ENCODE results near the gene HES2. TPM values are rescaled to one million over a fixed set of nuclear protein-coding genes. Genes with fewer than 3 reads are reported as not detected.
"Not testable (repeated sequence)": the region's sequence is repeated elsewhere in the genome, so short reads cannot be mapped to it uniquely, and the experiment has no call there.

Gene HES2
- total and polyA plus RNA-seq, 10 donors = 0.02 to 1.3 (median 0.24) TPM; not detected in 6

- H3K27ac ChIP-seq = no peak overlapping the region
- no peaks in the 10 kb centered on the region for H3K36me3 ChIP-seq
- intact Hi-C loops (cut with DNase I; ENCODE audit: low total_unique reads) = no loop called here
- 73 to 87% (median 75%) methylated on average over 5 of the region's 5 CpGs for WGBS, 5 donors
- no peaks in the 10 kb centered on the region for H3K4me1 ChIP-seq
- no peak overlapping the region for H3K4me3 ChIP-seq
- no peak for TF ChIP-seq POLR2A (IDR thresholded peaks at IDR 0.05)
- TF ChIP-seq, protein P1, sequence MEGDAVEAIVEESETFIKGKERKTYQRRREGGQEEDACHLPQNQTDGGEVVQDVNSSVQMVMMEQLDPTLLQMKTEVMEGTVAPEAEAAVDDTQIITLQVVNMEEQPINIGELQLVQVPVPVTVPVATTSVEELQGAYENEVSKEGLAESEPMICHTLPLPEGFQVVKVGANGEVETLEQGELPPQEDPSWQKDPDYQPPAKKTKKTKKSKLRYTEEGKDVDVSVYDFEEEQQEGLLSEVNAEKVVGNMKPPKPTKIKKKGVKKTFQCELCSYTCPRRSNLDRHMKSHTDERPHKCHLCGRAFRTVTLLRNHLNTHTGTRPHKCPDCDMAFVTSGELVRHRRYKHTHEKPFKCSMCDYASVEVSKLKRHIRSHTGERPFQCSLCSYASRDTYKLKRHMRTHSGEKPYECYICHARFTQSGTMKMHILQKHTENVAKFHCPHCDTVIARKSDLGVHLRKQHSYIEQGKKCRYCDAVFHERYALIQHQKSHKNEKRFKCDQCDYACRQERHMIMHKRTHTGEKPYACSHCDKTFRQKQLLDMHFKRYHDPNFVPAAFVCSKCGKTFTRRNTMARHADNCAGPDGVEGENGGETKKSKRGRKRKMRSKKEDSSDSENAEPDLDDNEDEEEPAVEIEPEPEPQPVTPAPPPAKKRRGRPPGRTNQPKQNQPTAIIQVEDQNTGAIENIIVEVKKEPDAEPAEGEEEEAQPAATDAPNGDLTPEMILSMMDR (IDR thresholded peaks at IDR 0.05 in 8 of 11, conservative IDR thresholded peaks at IDR 0.05 in 3 of 11) = no peak
- no peak for TF ChIP-seq POLR2AphosphoS5 (IDR thresholded peaks at IDR 0.05)
- peaks cover 0 to 51% (median 13%) of the 10 kb centered on the region in 7 donors for H3K27me3 ChIP-seq (replicated peaks in 1 of 7)
- no peak for DNase-seq
- H3K9me3 ChIP-seq = no peaks in the 10 kb centered on the region
These were observed 14.5 kb upstream of the HES2 start for GRCh38 chr1:6434186-6434585.

- DNase-seq; H3K4me3 ChIP-seq; H3K4me1 ChIP-seq; intact Hi-C loops (cut with DNase I; ENCODE audit: low total_unique reads); H3K36me3 ChIP-seq; H3K27ac ChIP-seq; H3K9me3 ChIP-seq: not testable (repeated sequence)
- WGBS, 5 donors = 60 to 74% (median 63%) methylated on average over 9 to 13 of the region's 13 CpGs
- peaks cover 0 to 51% (median 6%) of the 10 kb centered on the region in 7 donors for H3K27me3 ChIP-seq (replicated peaks in 1 of 7)
These were observed 12.2 kb upstream of the HES2 start for GRCh38 chr1:6431645-6432579.

DNA sequence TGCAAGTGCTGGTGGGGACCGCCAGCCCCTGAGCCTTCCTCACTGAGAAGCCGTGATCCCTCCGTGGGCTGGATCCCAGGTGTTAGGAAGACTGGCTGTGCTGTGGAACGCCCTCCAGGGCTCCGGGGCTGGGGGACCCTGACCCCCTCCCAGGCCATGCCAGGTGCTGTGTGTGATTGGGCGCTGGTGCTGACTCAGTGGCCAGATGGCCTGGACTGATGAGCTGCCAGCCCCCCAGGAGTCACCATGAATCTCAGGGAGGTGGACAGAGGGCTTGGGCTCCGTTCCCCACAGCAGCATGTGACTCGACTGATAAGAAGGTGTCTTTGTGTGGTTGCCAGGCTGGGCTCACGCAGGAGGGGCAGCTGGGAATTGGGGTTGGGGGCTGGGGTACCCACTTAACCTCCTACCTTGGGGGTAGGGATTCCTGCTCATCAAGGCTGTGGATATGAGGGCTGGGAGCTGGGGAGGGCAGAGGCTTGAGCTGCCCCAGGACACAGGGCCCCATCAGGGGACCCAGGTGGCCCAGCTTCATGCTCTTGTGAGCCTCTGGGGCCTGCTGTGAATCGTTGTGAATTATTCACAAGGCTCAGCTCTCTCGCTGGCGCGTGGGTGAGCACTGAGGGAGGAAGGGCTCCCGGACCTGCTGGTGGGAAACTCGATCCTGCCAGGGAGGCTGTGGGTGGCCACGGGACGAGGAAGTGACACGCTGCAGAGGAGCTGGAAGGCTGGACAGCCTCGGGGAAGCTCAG lies 10.1 kb upstream of the HES2 start:
- H3K4me1 ChIP-seq; H3K27ac ChIP-seq; H3K4me3 ChIP-seq; intact Hi-C loops (cut with DNase I; ENCODE audit: low total_unique reads); DNase-seq; H3K36me3 ChIP-seq; H3K9me3 ChIP-seq: not testable (repeated sequence)
- WGBS, 5 donors = 8 to 45% (median 36%) methylated on average over 2 to 19 of the region's 19 CpGs
- peaks cover 4 to 63% (median 24%) of the 10 kb centered on the region in 7 donors for H3K27me3 ChIP-seq (replicated peaks in 1 of 7)

- H3K27me3 ChIP-seq (replicated peaks in 1 of 7) = peaks cover 4 to 77% (median 38%) of the 10 kb centered on the region in 7 donors
- DNase-seq; H3K9me3 ChIP-seq; intact Hi-C loops (cut with DNase I; ENCODE audit: low total_unique reads); H3K27ac ChIP-seq; H3K4me3 ChIP-seq; H3K36me3 ChIP-seq: not testable (repeated sequence)
- H3K4me1 ChIP-seq = peaks cover 10 to 22% (median 20%) of the 10 kb centered on the region in 6 donors
- WGBS, 5 donors = 51 to 79% (median 70%) methylated on average over 4 to 6 of the region's 6 CpGs
These were observed 8.7 kb upstream of the HES2 start for GRCh38 chr1:6428453-6428852.

DNA sequence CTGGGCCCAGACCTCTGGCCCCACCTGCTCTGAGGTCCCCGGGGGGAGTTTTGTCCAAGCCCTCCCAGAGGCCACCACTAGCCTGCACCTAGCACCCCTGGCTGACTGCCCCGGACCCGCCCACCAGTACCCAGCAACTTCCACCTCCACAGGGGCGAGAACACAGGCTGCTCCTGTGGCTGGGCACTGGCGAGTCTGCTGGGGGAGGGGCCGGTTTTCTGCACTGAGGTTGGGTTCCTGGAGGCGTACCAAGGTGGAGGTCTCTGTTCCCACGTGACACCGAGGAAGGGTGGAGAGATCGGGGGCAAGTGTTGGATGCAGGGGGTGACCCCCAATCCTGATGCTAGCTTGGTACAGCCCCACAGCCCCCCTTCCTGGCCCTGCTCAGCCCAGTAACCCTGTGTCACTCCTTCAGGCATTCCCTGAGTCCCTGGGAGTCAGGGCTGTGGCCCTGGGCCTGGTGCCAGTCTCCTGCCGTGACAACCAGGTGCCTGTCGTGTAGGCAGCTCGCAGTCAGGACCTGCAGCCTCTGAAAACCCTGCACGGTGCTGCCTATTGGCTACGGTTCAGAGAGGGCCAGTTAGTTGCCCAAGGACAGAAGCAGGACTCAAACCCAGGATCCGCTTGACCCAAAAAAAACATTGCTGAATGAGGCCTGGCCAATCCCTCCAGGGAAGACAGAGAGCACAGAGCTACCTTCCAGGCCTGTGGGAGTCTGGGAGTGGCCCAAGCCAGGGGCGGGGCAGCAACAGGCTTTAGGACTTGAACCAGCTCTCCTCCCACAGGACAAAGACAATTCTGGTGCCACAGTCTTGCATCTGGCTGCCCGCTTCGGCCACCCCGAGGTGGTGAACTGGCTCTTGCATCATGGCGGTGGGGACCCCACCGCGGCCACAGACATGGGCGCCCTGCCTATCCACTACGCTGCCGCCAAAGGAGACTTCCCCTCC lies 8.0 kb upstream of the HES2 start:
- peaks cover 4 to 84% (median 42%) of the 10 kb centered on the region in 7 donors for H3K27me3 ChIP-seq (replicated peaks in 1 of 7)
- intact Hi-C loops (cut with DNase I; ENCODE audit: low total_unique reads) = no loop called here
- no peak overlapping the region for H3K27ac ChIP-seq
- no peaks in the 10 kb centered on the region for H3K9me3 ChIP-seq
- no peaks in the 10 kb centered on the region for H3K36me3 ChIP-seq
- peaks cover 11 to 30% (median 26%) of the 10 kb centered on the region in 6 donors for H3K4me1 ChIP-seq
- no peak for TF ChIP-seq POLR2A (IDR thresholded peaks at IDR 0.05)
- TF ChIP-seq POLR2AphosphoS5 (IDR thresholded peaks at IDR 0.05) = no peak
- TF ChIP-seq, protein P1 (IDR thresholded peaks at IDR 0.05 in 8 of 11, conservative IDR thresholded peaks at IDR 0.05 in 3 of 11) = no peak
- no peak overlapping the region for H3K4me3 ChIP-seq
- 80 to 89% (median 83%) methylated on average over 17 to 26 of the region's 26 CpGs for WGBS, 5 donors
- DNase-seq = no peak

Data from spleen (tissue), 11 donors.